Measurements from ENCODE around the gene UBE2G2. TPM values are rescaled to one million over a fixed set of nuclear protein-coding genes. Genes with fewer than 3 reads are reported as not detected.
A peak's percentile ranks its signal among the peaks of the same experiment; 100 is the strongest.

UBE2G2 gene
- total and polyA plus RNA-seq, 8 donors = 75.0 to 157 (median 131) TPM

GRCh38 chr21:44795342-44795741 is 6.3 kb downstream of the UBE2G2 start:
- Histone ChIP-seq H3K9me3 (no peaks in the 10 kb centered on the region), H3K4me1 (peaks cover 12 to 46% of the 10 kb centered on the region in 2 donors), H3K27ac (no peak overlapping the region), H3K36me3 (peaks cover 0 to 37% of the 10 kb centered on the region in 2 donors), H3K4me3 (no peak overlapping the region), H3K27me3 (no peaks in the 10 kb centered on the region)
- ATAC-seq (no peak), DNase-seq (no peak)
- intact Hi-C loops (cut with DNase I) = no loop called here
- TF ChIP-seq CTCF (IDR thresholded peaks at IDR 0.05) = no peak

- DNase-seq = no peak
- ATAC-seq = no peak
- no peak overlapping the region for H3K27ac ChIP-seq
- H3K4me3 ChIP-seq = no peak overlapping the region
- H3K36me3 ChIP-seq = peaks cover 0 to 32% of the 10 kb centered on the region in 2 donors
- peaks cover 6 to 31% of the 10 kb centered on the region in 2 donors for H3K4me1 ChIP-seq
- H3K27me3 ChIP-seq = no peaks in the 10 kb centered on the region
- intact Hi-C loops (cut with DNase I) = no loop called here
- peak in 1 of 2 donors; percentile 4 for TF ChIP-seq CTCF (IDR thresholded peaks at IDR 0.05)
- no peaks in the 10 kb centered on the region for H3K9me3 ChIP-seq
Measured at GRCh38 chr21:44793592-44794374, 7.8 kb downstream of the UBE2G2 start.

- peak; percentile 63 to 78 for TF ChIP-seq CTCF (IDR thresholded peaks at IDR 0.05)
- intact Hi-C loops (cut with DNase I) = no loop called here
- ATAC-seq (peak; percentile 98), DNase-seq (peak; percentile 57 to 86 (median 66))
- Histone ChIP-seq H3K9me3 (no peaks in the 10 kb centered on the region), H3K4me3 (no peak overlapping the region), H3K4me1 (peaks cover 6 to 28% of the 10 kb centered on the region in 2 donors), H3K27me3 (no peaks in the 10 kb centered on the region), H3K27ac (peak overlapping the region in 1 of 2 donors; percentile 0), H3K36me3 (peaks cover 0 to 24% of the 10 kb centered on the region in 2 donors)
Measured at GRCh38 chr21:44792702-44793591, 8.7 kb downstream of the UBE2G2 start.

- intact Hi-C loops (cut with DNase I) = no loop called here
- DNase-seq (no peak), ATAC-seq (no peak)
- Histone ChIP-seq H3K4me3 (no peak overlapping the region), H3K27ac (peak overlapping the region in 1 of 2 donors; percentile 0), H3K36me3 (peaks cover 0 to 29% of the 10 kb centered on the region in 2 donors), H3K4me1 (peaks cover 6 to 28% of the 10 kb centered on the region in 2 donors), H3K9me3 (no peaks in the 10 kb centered on the region), H3K27me3 (no peaks in the 10 kb centered on the region)
- TF ChIP-seq CTCF (IDR thresholded peaks at IDR 0.05) = no peak
Measured at GRCh38 chr21:44791993-44792392, 9.6 kb downstream of the UBE2G2 start.

GRCh38 chr21:44791246-44791645 is 10.4 kb downstream of the UBE2G2 start:
- no peak for TF ChIP-seq CTCF (IDR thresholded peaks at IDR 0.05)
- Histone ChIP-seq H3K4me1 (peaks cover 7 to 29% of the 10 kb centered on the region in 2 donors), H3K36me3 (peaks cover 0 to 21% of the 10 kb centered on the region in 2 donors), H3K27ac (no peak overlapping the region), H3K4me3 (no peak overlapping the region), H3K27me3 (no peaks in the 10 kb centered on the region), H3K9me3 (no peaks in the 10 kb centered on the region)
- DNase-seq = no peak
- intact Hi-C loops (cut with DNase I) = no loop called here
- no peak for ATAC-seq
